K562 (cell line): ENCODE data around the gene CMSS1. TPM values are rescaled to one million over a fixed set of nuclear protein-coding genes. Genes with fewer than 3 reads are reported as not detected.

Experiments
- ATAC-seq: fragments of 200-7000 bp; cut with Tn5 transposase; 3 replicates; pipeline ENCODE4 v1.9.1; 2020; ENCODE audit warnings: moderate library complexity
- BruUV-seq: library from RNA; stranded (reverse); fragments of 400-500 nt; replicated peaks from 2 replicates; lab custom pipeline; 2021; lab: Mats Ljungman, UMichigan
- CTCF ChIA-PET: fragments of 300-600 bp; formaldehyde crosslinking; extraction: SDS; loops from one replicate; lab custom pipeline; 2021; ENCODE audit warnings: low intra/inter-chr PET ratio; lab: Yijun Ruan, JAX
- POLR2A ChIA-PET: fragments of 300-600, 350-650 bp; sonication (Branson Sonifier 250); formaldehyde crosslinking; extraction: SDS; loops from one replicate; lab custom pipeline; 2021; ENCODE audit warnings: antibody characterized with exemption, inconsistent platforms; lab: Yijun Ruan, JAX
- DNase-seq, 4 experiments: peaks; one replicate each; pipeline versions ENCODE4 v3.0.0 to v3.0.0-alpha.2; 2011 to 2018; ENCODE audit warnings: low spot score in 3 of 4, mixed read lengths in 3 of 4; ENCODE audit errors: extremely low read depth in 1 of 4
- FAIRE-seq: peaks from 2 replicates; lab custom pipeline; 2011; peaks lifted over from hg19 to GRCh38; lab: Jason Lieb, UNC
- H2AFZ ChIP-seq: 2 replicates; pipeline ENCODE4 v1.6.0; 2011; ENCODE audit warnings: low read depth, low read length, control low read depth, inconsistent platforms
- H3K27ac ChIP-seq: fragments of 200-600 bp; 3 replicates; pipeline ENCODE4 v1.8.0; 2011; ENCODE audit warnings: low read depth, mild to moderate bottlenecking, control low read depth, inconsistent platforms, low read length, moderate library complexity, mixed read lengths; ENCODE audit errors: extremely low read depth
- H3K27me3 ChIP-seq, 2 experiments: fragments of 300-600 bp in 1 of 2; 2 replicates in 1 of 2; 3 replicates in 1 of 2; pipeline versions ENCODE4 v1.6.0 to v1.8.0; 2011; ENCODE audit warnings: inconsistent platforms in 2 of 2, low read length in 2 of 2, mild to moderate bottlenecking in 1 of 2, mixed read lengths in 1 of 2, moderate library complexity in 1 of 2; ENCODE audit not compliant: control insufficient read depth in 2 of 2, insufficient read depth in 2 of 2
- H3K36me3 ChIP-seq: fragments of 300-600 bp; 3 replicates; pipeline ENCODE4 v1.8.0; 2011; ENCODE audit warnings: mild to moderate bottlenecking, low read length, inconsistent platforms; ENCODE audit not compliant: control insufficient read depth, insufficient read depth
- H3K4me1 ChIP-seq, 2 experiments: fragments of 200-600 bp in 1 of 2; replicated peaks in 1 of 2; 2 replicates in 1 of 2; 3 replicates in 1 of 2; pipeline versions ENCODE4 v1.5.1 to v1.8.0; 2011; ENCODE audit warnings: inconsistent platforms in 2 of 2, low read length in 2 of 2, mild to moderate bottlenecking in 1 of 2, mixed read lengths in 1 of 2, moderate library complexity in 1 of 2; ENCODE audit not compliant: control insufficient read depth in 2 of 2, insufficient read depth in 2 of 2
- H3K4me2 ChIP-seq: 2 replicates; pipeline ENCODE4 v1.6.1; 2011; ENCODE audit warnings: low read length, control low read depth, inconsistent platforms, mixed read lengths; ENCODE audit not compliant: insufficient read depth
- H3K4me3 ChIP-seq: fragments of 200-600 bp; sonication (generic), shearing (Covaris generic); 2 replicates; pipeline ENCODE4 v1.5.1; 2016; ENCODE audit warnings: control low read depth, inconsistent platforms
- H3K79me2 ChIP-seq: fragments of 200-600 bp; 3 replicates; pipeline ENCODE4 v1.8.0; 2011; ENCODE audit warnings: low read length, inconsistent platforms; ENCODE audit not compliant: control insufficient read depth, insufficient read depth
- H3K9ac ChIP-seq, 2 experiments: 2 replicates each; pipeline versions ENCODE4 v1.6.0 to v1.6.1; 2011; ENCODE audit warnings: low read depth in 2 of 2, low read length in 2 of 2, control low read depth in 1 of 2, inconsistent platforms in 1 of 2, mild to moderate bottlenecking in 1 of 2, mixed read lengths in 1 of 2; ENCODE audit not compliant: insufficient read depth in 1 of 2
- H3K9me1 ChIP-seq: one replicate; pipeline ENCODE4 v1.6.0; 2011; ENCODE audit warnings: inconsistent platforms, mild to moderate bottlenecking, low read length, moderate library complexity; ENCODE audit not compliant: control insufficient read depth, insufficient read depth
- H3K9me3 ChIP-seq: replicated peaks from 2 replicates; pipeline ENCODE4 v1.5.1; 2011; ENCODE audit warnings: low read depth, low read length, inconsistent platforms; ENCODE audit not compliant: control insufficient read depth, insufficient read depth
- H4K20me1 ChIP-seq: replicated peaks from 2 replicates; pipeline ENCODE4 v1.6.1; 2011; ENCODE audit warnings: low read length, inconsistent platforms, mixed read lengths; ENCODE audit not compliant: control insufficient read depth, insufficient read depth
- AFF1 ChIP-seq, 2 experiments: fragments of 450-650 bp; IDR thresholded peaks; 2 replicates each; pipeline ENCODE4 v1.6.1; 2018; ENCODE audit warnings: mild to moderate bottlenecking in 2 of 2, low read depth in 1 of 2; ENCODE audit not compliant: partially characterized antibody in 2 of 2
- CBFB ChIP-seq: sonication (generic); formaldehyde crosslinking; IDR thresholded peaks from 2 replicates; pipeline ENCODE4 v1.4.0; 2020; ENCODE audit warnings: mild to moderate bottlenecking, missing genetic modification reagents
- CSDE1 ChIP-seq, 2 experiments: fragments of 450-650 bp; IDR thresholded peaks; 2 replicates each; pipeline ENCODE4 v1.6.1; 2016; ENCODE audit warnings: mild to moderate bottlenecking in 1 of 2
- ELK3 ChIP-seq: fragments of 450-650 bp; formaldehyde crosslinking; IDR thresholded peaks from 2 replicates; pipeline ENCODE4 v1.4.0; 2020; ENCODE audit warnings: mild to moderate bottlenecking
- ETV5 ChIP-seq: sonication (generic); formaldehyde crosslinking; IDR thresholded peaks from 2 replicates; pipeline ENCODE4 v1.4.0; 2020; ENCODE audit warnings: low read depth, mild to moderate bottlenecking, missing genetic modification reagents
- ZFP36 ChIP-seq: fragments of 150-350 bp; IDR thresholded peaks from 2 replicates; pipeline ENCODE4 v1.6.1; 2018; ENCODE audit warnings: low read length, low read depth; ENCODE audit not compliant: partially characterized antibody
- ZZZ3 ChIP-seq: fragments of 450-650 bp; IDR thresholded peaks from 2 replicates; pipeline ENCODE4 v1.6.1; 2016; ENCODE audit warnings: antibody characterized with exemption, mild to moderate bottlenecking, moderate library complexity
- WGBS: fragments of 100-300 bp; shearing (Covaris generic); methylation state at CpG from one replicate; pipeline ENCODE4 v1.1.6; 2016; ENCODE audit warnings: low coverage, mixed read lengths; ENCODE audit not compliant: insufficient coverage; ENCODE audit errors: missing lambda C conversion rate; 5-methylcytosine and 5-hydroxymethylcytosine counted together
- in situ Hi-C: fragments of 300-500 bp; cut with MboI; formaldehyde crosslinking; loops from 4 replicates; pipeline ENCODE4 v1.15.0; 2018; ENCODE audit warnings: inconsistent platforms, mixed read lengths
- intact Hi-C: fragments of 100-400 bp; cut with micrococcal nuclease; formaldehyde crosslinking; loops from 2 replicates; pipeline ENCODE4 v1.14.2; 2022
- polyA plus RNA-seq, 8 experiments: library from polyadenylated mRNA; depleted of rRNA in 4 of 8; stranded (reverse) in 5 of 8; unstranded in 3 of 8; fragments of >200 nt; fragmentation: Nextera tagmentation in 2 of 8; fragmentation: Illumina TruSeq in 1 of 8; extraction: Ambion mirVana in 2 of 8; extraction: Trizol in 1 of 8; gene quantifications; 2 replicates each; pipeline versions ENCODE4 v1.2.1 to v1.2.3, GENCODE V29; 2011 to 2014; ENCODE audit warnings: inconsistent platforms in 1 of 8, missing spikeins in 1 of 8
- total RNA-seq, 7 experiments: library from RNA; depleted of rRNA in 6 of 7; stranded (reverse); fragments of >200 nt in 6 of 7; fragmentation: Illumina TruSeq in 2 of 7; extraction: Trizol in 2 of 7; gene quantifications; 2 replicates each; pipeline versions ENCODE4 v1.2.1 to v1.2.3, GENCODE V29; 2011 to 2021; ENCODE audit warnings: low replicate concordance in 1 of 7

The CMSS1 gene
- total and polyA plus RNA-seq, 9 of the 15 experiments (the other 6 are each of a cell fraction or from before 2014, with no cell fraction given): 46.9 to 109 (median 72.3) TPM

- POLR2A ChIA-PET: no interaction called here
- no peaks in the 10 kb centered on the region for H3K9me1 ChIP-seq
- no TSS peak for BruUV-seq
- TF ChIP-seq ETV5 (CRISPR knock-in tag): no peak
- TF ChIP-seq, all 486 proteins: peak for 0
- H3K4me2 ChIP-seq: no peak overlapping the region
- DNase-seq (no peak), ATAC-seq (no peak), FAIRE-seq (no peak)
- no peak overlapping the region for H2AFZ ChIP-seq
- in situ Hi-C loops (no loop called here), intact Hi-C loops (no loop called here)
- H3K79me2 ChIP-seq: no peaks in the 10 kb centered on the region
- H3K9ac ChIP-seq: no peak overlapping the region
- no peaks in the 10 kb centered on the region for H4K20me1 ChIP-seq
- H3K9me3 ChIP-seq: no peaks in the 10 kb centered on the region
- no peak overlapping the region for H3K4me3 ChIP-seq
- no peak overlapping the region for H3K27ac ChIP-seq
- no peaks in the 10 kb centered on the region for H3K36me3 ChIP-seq
- 59% methylated on average over 5 of the region's 5 CpGs for WGBS
- H3K4me1 ChIP-seq: peaks cover 0 to 7% of the 10 kb centered on the region in 2 experiments; a peak in 1 of 5 replicates
- H3K27me3 ChIP-seq: no peaks in the 10 kb centered on the region
- CTCF ChIA-PET: no interaction called here
Observed at GRCh38 chr3:100023150-100023549, 205.5 kb downstream of the CMSS1 start.

DNA sequence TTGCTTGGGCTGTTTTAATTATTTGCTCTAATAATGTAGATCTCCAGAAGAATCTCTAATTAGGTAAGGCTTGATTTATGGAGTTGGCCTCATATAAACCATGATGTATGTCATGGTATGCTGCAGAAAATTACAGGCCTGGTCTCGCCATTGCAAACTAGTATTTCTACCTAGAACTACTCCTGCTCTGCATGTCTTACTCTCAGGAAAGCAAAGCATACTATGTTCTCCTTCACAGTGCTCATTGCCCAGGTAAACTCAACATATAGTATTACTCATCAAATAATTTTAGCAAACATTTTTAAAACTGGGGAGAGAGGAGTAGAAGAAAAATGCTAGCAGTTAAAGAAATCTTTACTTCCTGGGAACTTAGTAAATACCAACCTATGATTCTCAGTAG lies 205.9 kb downstream of the CMSS1 start:
- POLR2A ChIA-PET: no interaction called here
- intact Hi-C loops (no loop called here), in situ Hi-C loops (no loop called here)
- H3K4me2 ChIP-seq: no peak overlapping the region
- H3K9me1 ChIP-seq: no peaks in the 10 kb centered on the region
- no peak overlapping the region for H3K4me3 ChIP-seq
- H3K36me3 ChIP-seq: no peaks in the 10 kb centered on the region
- H3K9me3 ChIP-seq: no peaks in the 10 kb centered on the region
- H2AFZ ChIP-seq: no peak overlapping the region
- peaks cover 0 to 11% of the 10 kb centered on the region in 2 experiments; a peak in 2 of 5 replicates for H3K4me1 ChIP-seq
- FAIRE-seq (no peak), ATAC-seq (no peak), DNase-seq (no peak)
- no peaks in the 10 kb centered on the region for H3K27me3 ChIP-seq
- 91% methylated on average over 1 of the region's 1 CpG for WGBS
- BruUV-seq: no TSS peak
- TF ChIP-seq ELK3 (CRISPR knock-in tag) (no peak), ZZZ3 (no peak), CBFB (no peak), AFF1 (IDR thresholded peaks at IDR 0.05; ENCODE audit: low read depth in 1 of 2, partially characterized antibody in 2 of 2) (no peak), CSDE1 (IDR thresholded peaks at IDR 0.05) (no peak), ZFP36 (no peak)
- CTCF ChIA-PET: no interaction called here
- H3K79me2 ChIP-seq: no peaks in the 10 kb centered on the region
- no peak overlapping the region for H3K27ac ChIP-seq
- no peak overlapping the region for H3K9ac ChIP-seq
- H4K20me1 ChIP-seq: no peaks in the 10 kb centered on the region
